Putamen (tissue), 1 donor: ENCODE results near the gene P3R3URF.

Experiments used
- DNase-seq: peaks from one replicate; pipeline ENCODE4 v3.0.0-alpha.2; 2016; ENCODE audit warnings: low spot score

P3R3URF gene

DNA sequence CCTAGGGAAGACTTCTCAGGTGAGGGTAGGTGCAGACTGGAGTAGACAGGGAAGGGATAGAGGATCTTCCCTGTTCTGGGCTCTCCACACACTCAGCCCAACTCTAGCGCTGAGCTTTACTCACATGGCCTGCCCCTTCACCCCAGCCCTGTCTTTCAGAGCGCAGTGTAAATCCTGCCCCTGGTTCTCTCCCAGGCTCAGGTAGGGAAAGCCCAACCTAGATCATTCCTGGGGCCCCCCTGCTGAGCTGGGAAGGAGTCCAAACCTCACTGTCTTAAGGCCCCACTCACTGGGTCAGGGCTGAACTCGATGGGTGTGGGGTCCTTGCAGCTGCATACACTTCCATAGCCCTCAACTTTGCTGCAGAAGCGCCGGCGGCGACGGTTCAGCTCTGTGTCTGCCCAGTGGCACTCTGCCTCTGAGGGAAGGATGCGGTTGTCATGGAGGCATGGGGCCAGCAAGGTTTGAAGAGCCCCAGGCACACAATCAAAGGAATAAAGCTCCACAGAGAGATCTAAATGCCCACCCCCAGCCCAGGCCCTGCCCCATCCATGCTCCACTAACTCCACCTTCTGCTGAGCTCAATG, 17.8 kb upstream of the P3R3URF start:
- no peak for DNase-seq

GRCh38 chr1:46193285-46193684, 17.0 kb upstream of the P3R3URF start:
- no peak for DNase-seq

DNA sequence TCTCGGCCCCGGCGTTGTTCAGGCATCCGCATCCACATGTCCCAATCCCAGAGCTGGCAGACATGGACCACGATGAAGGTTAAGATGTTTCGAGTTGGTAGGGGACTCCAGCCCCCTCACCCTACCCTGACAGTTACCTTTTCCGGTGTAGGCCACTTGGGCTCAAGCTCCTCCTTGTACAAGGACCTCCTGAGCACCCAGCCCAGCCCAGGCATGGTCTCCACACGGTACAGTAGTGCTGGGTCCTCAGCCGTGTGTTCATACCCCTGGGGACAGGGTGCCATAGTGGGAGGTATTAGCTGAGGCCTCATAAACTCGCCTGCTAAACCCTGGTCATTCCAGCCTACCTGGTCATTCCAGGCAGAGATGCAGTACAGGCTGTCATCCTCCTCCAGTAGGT, 15.9 kb upstream of the P3R3URF start:
- DNase-seq: no peak

DNA sequence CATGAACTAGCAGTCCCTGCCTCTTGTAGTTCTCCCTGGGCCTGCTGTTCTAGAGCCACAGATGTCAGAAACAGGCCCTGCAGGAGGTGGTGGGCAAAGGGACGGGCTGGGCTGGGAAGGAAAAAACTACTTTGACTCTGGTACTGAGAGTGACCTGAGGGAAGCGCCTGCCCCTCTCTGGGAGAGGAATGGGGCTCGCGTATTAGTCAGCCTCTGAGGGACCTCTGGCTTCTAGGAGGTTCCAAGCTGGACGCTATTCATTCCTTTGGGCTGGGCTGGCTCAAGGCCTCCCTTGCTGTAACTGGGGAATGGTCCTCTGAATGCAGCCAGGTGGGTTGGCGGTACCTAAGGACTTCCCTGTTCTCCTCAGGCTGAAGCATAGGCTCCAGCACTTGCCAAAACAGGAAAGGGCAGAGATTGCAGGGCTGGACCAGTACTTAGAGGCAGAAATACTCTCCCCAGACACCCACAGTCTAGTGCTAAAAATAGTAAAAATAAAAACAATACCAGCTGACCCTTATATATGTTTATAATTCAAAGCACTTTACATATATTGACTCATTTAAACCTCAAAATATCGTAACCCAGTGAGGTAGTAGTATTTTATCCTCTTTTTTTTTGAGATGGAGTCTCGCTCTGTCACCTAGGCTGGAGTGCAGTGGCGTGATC, 14.9 kb upstream of the P3R3URF start:
- DNase-seq: no peak

DNA sequence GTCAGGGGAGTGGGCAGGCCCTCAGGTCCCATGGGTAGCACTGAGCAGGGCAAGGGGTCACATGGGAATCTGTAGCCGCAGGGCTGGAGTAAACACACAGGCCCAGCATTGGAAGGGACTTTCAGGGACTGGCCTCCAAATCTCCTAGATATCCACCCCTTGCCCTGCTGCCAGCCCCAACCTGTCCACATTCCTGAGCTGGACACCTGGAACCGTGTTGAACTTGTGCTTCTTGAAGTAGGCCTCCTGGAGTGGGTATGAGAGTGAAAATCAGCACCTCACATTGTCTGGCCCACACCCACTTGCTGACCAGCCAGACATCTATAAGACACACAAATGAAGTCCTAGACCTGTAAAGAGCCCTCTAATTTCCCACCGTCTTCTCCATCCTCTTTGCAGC, 14.3 kb upstream of the P3R3URF start:
- no peak for DNase-seq

DNA sequence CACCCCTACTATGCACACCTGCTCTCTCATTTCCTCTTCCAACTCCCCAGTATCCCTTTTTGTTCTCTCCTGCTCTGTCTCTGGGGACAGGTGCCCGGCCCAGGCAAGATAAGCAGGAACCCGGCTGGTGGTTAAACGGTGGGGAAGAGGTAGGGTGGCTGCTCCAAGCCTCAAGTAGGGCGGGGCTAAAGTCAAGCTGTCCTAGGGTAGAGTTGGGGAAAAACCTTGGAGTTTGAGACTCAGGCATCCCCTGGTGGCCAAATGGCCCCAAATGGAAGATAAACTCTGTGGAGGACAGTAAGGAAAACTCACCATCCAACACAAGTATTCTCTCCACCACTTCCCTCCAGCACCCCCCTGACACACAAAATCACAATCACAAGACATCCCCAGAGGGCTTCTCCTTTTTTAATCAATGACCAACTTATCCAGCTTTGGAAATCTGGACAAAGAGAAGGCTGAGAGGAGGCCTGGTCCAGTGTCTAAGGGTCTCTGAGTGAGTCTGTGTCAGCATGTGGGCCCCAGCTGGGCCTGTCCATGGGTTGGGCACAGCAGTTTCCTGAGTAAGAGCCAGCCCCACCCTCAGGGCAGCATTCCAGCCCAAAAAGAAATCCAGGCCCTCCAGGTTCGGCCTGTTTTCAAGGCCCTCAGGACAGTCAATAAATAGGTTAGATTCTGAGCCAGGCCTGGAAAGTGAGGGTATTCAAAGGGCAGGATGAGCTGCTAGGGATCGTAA, 12.2 kb upstream of the P3R3URF start:
- DNase-seq: no peak

DNA sequence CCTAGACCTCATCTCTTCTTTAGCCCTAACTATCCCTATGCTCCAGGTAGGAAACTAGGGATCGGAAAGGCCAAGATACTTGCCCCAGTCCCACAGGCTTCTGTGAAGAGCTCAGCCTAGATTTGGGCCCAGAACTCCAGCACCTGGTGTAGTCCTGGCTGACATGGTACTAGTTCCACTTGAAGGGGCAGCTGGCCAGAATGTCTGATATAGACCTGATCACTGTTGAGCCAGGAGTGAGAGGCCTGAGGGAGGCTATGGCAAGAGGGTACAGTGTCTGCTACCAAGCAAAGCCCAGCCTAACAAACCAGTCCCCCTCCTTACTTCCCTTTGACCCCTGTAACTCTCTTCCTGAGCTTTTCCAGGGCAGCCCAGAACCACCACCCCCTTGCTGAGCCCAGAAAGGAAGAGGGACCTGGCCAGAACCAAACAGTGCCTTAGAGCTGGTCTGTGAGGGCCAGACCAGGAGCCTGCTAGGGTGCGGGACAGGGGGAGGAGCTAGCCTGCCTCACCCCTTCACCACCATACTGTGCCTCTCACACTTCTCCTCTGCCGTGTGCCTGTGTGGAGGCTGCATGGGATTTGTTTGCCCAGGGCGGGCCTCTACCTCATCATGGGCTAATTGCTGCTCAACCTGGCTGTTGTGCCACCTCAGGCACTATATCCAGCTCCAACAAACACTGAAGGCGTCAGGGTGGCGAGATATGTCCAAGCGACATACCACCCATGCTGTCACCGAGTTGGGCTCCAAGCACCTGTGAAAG, 11.0 kb upstream of the P3R3URF start:
- no peak for DNase-seq

DNA sequence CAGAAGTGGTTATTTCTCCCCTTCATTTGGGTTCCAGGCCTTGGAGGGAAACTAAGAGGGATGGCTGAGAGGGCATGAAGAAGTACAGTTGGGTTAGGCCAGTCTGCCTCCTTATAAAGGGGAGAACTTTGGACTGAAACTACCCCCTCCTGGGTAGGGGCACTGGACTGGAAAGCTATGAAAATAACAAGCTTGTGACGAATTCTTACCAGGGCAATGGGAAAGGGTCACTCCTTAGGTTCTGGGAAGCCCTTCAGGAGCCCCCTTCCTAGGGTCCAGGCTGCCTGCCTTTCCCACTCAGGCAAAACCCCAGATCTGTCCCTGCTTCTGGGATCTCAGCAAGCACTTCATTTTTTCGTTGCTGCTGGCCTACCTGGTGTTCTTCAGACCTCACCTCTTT, 9.8 kb upstream of the P3R3URF start:
- no peak for DNase-seq

GRCh38 chr1:46184920-46185658, 8.8 kb upstream of the P3R3URF start:
- DNase-seq: peak; percentile 63

DNA sequence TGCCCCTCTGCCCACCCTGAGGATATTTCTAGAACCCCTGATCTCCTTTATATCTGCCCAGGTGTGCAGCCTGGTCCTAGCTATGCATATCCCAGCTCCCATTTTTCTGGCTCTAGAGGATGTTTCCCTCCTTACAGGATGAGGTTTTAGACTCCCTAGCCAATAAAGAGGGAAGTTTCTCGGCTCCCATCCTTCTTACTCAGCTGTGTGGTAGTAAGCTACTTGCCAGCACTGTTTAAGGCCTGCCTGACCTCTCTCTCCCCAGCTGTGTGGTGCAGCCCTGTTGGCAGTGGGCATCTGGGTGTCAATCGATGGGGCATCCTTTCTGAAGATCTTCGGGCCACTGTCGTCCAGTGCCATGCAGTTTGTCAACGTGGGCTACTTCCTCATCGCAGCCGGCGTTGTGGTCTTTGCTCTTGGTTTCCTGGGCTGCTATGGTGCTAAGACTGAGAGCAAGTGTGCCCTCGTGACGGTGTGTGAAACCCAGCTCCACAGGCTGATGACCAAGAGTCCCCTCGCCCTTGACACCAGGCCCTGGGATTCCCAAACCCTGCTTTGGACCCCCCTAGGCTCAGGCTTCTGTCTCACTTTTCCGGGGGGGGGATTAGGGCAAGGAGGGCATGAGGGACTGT, 7.8 kb upstream of the P3R3URF start:
- no peak for DNase-seq

DNA sequence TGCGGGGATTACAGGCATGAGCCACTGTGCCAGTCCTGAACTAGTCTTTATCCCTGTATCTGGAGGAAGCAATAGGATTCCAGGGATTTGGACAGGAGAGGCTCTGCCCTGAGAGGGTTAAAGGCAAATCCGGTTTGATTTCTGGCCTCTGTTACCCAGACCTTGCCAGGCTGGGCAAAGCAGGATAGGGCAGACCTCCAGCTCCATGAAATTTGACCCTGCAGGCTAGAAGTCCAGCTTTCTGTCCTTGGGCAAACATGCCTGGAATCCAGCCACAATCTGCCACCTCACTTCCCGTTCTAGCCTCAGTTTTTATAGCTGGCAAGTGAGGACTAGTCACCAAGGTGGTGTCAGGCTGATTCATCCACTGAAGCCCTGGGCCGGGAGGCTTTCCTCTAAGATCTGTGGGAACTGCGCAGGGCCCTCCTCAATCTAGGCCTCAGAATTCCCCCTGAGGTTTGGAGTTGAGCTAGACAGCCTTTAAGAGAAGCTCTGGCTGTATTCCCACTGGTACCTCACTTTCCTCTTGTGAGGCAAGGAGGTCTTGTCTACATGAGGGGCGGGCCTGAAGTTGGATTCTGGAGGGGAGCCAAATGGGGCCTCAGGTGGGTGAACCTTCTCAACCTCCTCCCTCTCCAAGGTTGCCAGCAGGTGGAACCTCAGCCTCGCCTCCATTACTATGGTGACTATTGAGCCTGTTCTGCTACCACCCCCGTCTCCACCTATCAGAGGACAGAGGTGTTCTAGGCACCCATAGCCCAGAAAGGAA, 7.0 kb upstream of the P3R3URF start:
- DNase-seq: no peak

DNA sequence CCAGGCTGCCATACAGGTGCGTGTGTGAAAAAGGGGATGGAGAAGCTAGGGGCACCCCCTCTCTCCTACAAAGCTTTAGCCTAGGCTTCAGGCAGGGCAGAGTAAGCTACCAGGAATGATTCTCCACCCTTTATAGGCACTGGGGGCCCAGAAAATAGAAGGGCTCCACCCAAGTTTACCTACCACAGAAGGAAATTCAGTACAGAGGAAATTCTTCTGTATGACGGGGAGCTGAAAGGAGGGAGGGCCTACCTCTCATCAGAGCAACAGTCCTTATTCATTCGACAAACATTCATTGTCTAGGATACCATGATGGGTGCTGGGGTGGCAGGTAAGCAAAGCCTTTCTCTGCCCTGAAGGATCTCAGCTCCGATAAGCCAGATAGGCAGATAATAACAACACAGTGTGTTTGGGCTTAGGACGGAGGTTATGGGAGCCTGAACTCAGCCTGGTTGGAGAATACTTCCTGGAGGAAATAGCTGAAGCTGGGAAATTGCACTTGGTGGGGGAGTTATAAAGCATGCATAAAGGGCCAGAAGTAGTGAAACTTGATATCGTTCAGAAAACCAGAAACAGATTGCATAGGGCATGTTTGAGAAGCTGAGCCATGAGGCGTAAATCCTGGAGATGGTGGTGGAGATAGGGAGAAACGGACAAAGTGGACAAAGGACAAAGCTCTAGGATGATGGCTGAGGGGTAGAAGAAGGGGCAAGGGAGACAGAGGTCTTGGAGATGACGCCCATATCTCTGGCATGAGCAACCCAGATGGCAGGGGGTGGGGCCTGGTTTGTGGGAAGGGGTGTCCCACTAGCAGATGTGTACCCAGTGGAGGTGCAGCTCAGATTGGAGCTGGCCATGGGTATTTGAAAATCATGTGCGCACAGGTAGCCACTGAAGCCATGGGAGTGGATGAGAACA, 5.3 kb upstream of the P3R3URF start:
- no peak for DNase-seq

DNA sequence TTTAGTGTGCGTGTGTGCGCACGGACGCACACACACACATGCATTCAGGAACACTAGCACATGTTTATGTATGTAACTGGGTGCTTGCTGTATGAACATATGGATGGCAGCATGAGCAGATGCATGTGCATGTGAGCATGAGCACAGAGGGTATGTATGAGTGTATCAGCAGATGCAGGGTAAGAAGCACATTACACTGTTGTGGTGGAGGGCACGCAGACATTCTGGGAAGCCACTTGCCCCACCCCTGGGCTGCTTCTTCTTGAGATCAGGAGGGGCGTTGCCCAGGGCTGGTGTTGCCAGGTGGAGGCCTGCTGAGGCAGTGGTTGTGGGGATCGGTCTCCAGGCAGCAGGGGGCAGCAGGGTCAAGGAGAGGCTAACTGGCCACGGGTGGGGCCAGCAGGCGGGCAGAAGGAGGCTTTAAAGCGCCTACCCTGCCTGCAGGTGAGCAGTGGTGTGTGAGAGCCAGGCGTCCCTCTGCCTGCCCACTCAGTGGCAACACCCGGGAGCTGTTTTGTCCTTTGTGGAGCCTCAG, 3.9 kb upstream of the P3R3URF start:
- no peak for DNase-seq

- DNase-seq: peak; percentile 81
Measured at GRCh38 chr1:46179138-46180081, 3.1 kb upstream of the P3R3URF start.

- no peak for DNase-seq
Measured at GRCh38 chr1:46175243-46175642, 1.0 kb downstream of the P3R3URF start.

- no peak for DNase-seq
Measured at GRCh38 chr1:46174448-46175231, 1.6 kb downstream of the P3R3URF start, which contains the start of gene TSPAN1. TSPAN1 (plus strand) TSS chr1:46175087; CDS start chr1:46181108, 6,021 bp downstream.

DNA sequence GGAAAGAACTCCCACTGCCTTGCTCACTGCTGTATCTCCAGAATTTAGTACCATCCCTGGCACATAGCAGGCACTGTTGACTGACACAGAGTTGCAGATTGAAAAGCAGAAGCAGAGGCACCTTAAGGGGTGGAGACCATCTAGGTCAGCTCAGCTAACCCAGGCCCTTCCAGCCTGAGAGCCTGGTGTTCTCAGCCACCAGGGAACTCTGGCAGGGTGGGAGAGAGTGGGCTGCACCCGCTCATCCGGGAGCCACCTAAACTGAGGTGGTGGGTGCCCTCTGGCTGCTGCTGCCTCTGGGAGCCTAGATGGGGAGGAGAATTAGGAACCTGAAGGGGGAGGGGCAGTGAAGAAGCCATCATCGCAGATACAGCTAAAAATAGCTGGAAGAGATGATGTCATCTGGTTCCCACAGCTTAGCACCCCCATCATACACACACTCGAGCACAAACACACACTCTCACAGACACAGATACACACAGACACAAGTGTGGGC, 2.9 kb downstream of the P3R3URF start:
- peak; percentile 60 for DNase-seq
